Esophagus muscularis mucosa (tissue), 4 donors: ENCODE data around the gene ZNF362. TPM values are rescaled to one million over a fixed set of nuclear protein-coding genes. Genes with fewer than 3 reads are reported as not detected.

Source experiments
- DNase-seq: peaks from one replicate; pipeline ENCODE4 v3.0.0-alpha.2; 2017; ENCODE audit errors: extremely low spot score
- H3K27ac ChIP-seq, 4 donors: fragments of 200-600 bp; sonication (generic); replicated peaks in 1 of 4; 1 replicate in 3 of 4; 2 replicates in 1 of 4; pipeline ENCODE4 v1.5.1; 2016 to 2019; ENCODE audit warnings: mild to moderate bottlenecking in 1 of 4
- H3K27me3 ChIP-seq, 4 donors: fragments of 200-600 bp; sonication (generic); one replicate each; pipeline versions ENCODE4 v1.5.1 to v1.6.0; 2016 to 2019
- H3K36me3 ChIP-seq, 4 donors: fragments of 200-600 bp; sonication (generic); one replicate each; pipeline ENCODE4 v1.5.1; 2016 to 2019
- H3K4me1 ChIP-seq, 4 donors: fragments of 200-600 bp; sonication (generic); one replicate each; pipeline ENCODE4 v1.5.1; 2016 to 2019
- H3K4me3 ChIP-seq, 4 donors: fragments of 200-600 bp; sonication (generic); 1 replicate in 2 of 4; 2 replicates in 2 of 4; pipeline ENCODE4 v1.5.1; 2016 to 2019; ENCODE audit warnings: mild to moderate bottlenecking in 4 of 4, moderate library complexity in 1 of 4
- H3K9me3 ChIP-seq, 4 donors: fragments of 200-600 bp; sonication (generic); 1 replicate in 3 of 4; 2 replicates in 1 of 4; pipeline ENCODE4 v1.5.1; 2016 to 2019
- CTCF ChIP-seq, 3 experiments: fragments of 200-600 bp in 2 of 3; fragments of 450-650 bp in 1 of 3; sonication (generic) in 2 of 3; IDR thresholded peaks; one replicate each; pipeline ENCODE4 v1.5.1; 2017 to 2019; ENCODE audit warnings: antibody characterized with exemption in 3 of 3, mild to moderate bottlenecking in 2 of 3, moderate library complexity in 1 of 3
- EP300 ChIP-seq: sonication (generic); formaldehyde crosslinking; IDR thresholded peaks from one replicate; pipeline ENCODE4 v1.6.1; 2017; ENCODE audit warnings: antibody characterized with exemption
- POLR2A ChIP-seq: fragments of 450-650 bp; IDR thresholded peaks from one replicate; pipeline ENCODE4 v1.6.1; 2017; ENCODE audit warnings: antibody characterized with exemption, moderate library complexity, mild to moderate bottlenecking, low read depth
- POLR2AphosphoS5 ChIP-seq, 2 donors: sonication (generic); formaldehyde crosslinking; IDR thresholded peaks; one replicate each; pipeline ENCODE4 v1.6.1; 2017; ENCODE audit warnings: antibody characterized with exemption in 2 of 2
- WGBS: methylation state at CpG from one replicate; pipeline ENCODE4 v1.1.5; 2018; 5-methylcytosine and 5-hydroxymethylcytosine counted together
- intact Hi-C: fragments of 100-400 bp; cut with DNase I; formaldehyde crosslinking; loops from one replicate; pipeline ENCODE4 v1.15.1; 2023
- total RNA-seq, 4 donors: library from RNA; depleted of rRNA; stranded (reverse); fragments of >200 nt; gene quantifications; one replicate each; pipeline versions ENCODE4 v1.1.0 to v1.2.1, GENCODE V29; 2016

Gene ZNF362
- total RNA-seq, 4 donors from 2014 or later, result 17.2 to 35.3 (median 25.1) TPM

- intact Hi-C loops, result no loop called here
- H3K4me1 ChIP-seq, result peaks cover 63 to 87% (median 79%) of the 10 kb centered on the region in 4 donors
- H3K27me3 ChIP-seq, result no peaks in the 10 kb centered on the region
- H3K4me3 ChIP-seq, result no peak overlapping the region
- no peak for DNase-seq
- TF ChIP-seq CTCF (IDR thresholded peaks at IDR 0.05), result no peak
- TF ChIP-seq EP300, result no peak
- 75% methylated on average over 7 of the region's 7 CpGs for WGBS
- no peaks in the 10 kb centered on the region for H3K9me3 ChIP-seq
- no peak overlapping the region for H3K27ac ChIP-seq
- H3K36me3 ChIP-seq, result peaks cover 0 to 10% (median 6%) of the 10 kb centered on the region in 4 donors
Measured at GRCh38 chr1:33261344-33261743, 5.1 kb downstream of the ZNF362 start.

- H3K4me3 ChIP-seq, result no peak overlapping the region
- peaks cover 0 to 11% (median 6%) of the 10 kb centered on the region in 4 donors for H3K36me3 ChIP-seq
- H3K27me3 ChIP-seq, result no peaks in the 10 kb centered on the region
- H3K4me1 ChIP-seq, result peaks cover 50 to 92% (median 81%) of the 10 kb centered on the region in 4 donors
- DNase-seq, result no peak
- no peaks in the 10 kb centered on the region for H3K9me3 ChIP-seq
- WGBS, result 87% methylated on average over 4 of the region's 5 CpGs
- no peak for TF ChIP-seq POLR2AphosphoS5 (IDR thresholded peaks at IDR 0.05)
- intact Hi-C loops, result no loop called here
- H3K27ac ChIP-seq, result peak overlapping the region in 1 of 4 donors; percentile 23
Measured at GRCh38 chr1:33263890-33264504, 7.7 kb downstream of the ZNF362 start.

GRCh38 chr1:33265780-33266605 is 9.7 kb downstream of the ZNF362 start:
- H3K27ac ChIP-seq, result no peak overlapping the region
- H3K27me3 ChIP-seq, result no peaks in the 10 kb centered on the region
- DNase-seq, result no peak
- intact Hi-C loops, result no loop called here
- H3K4me1 ChIP-seq, result peaks cover 56 to 92% (median 75%) of the 10 kb centered on the region in 4 donors
- TF ChIP-seq POLR2A (no peak), POLR2AphosphoS5 (IDR thresholded peaks at IDR 0.05) (no peak), EP300 (no peak), CTCF (IDR thresholded peaks at IDR 0.05) (no peak)
- no peak overlapping the region for H3K4me3 ChIP-seq
- peaks cover 0 to 29% (median 13%) of the 10 kb centered on the region in 4 donors for H3K36me3 ChIP-seq
- no peaks in the 10 kb centered on the region for H3K9me3 ChIP-seq
- WGBS, result 81% methylated on average over 10 of the region's 10 CpGs

GRCh38 chr1:33266766-33267165 is 10.5 kb downstream of the ZNF362 start:
- Histone ChIP-seq H3K4me3 (no peak overlapping the region), H3K4me1 (peaks cover 53 to 89% (median 73%) of the 10 kb centered on the region in 4 donors), H3K9me3 (no peaks in the 10 kb centered on the region), H3K27me3 (no peaks in the 10 kb centered on the region), H3K27ac (no peak overlapping the region), H3K36me3 (peaks cover 0 to 33% (median 16%) of the 10 kb centered on the region in 4 donors)
- WGBS, result 87% methylated on average over 4 of the region's 6 CpGs
- intact Hi-C loops, result no loop called here
- TF ChIP-seq EP300, result no peak
- no peak for TF ChIP-seq POLR2A
- no peak for TF ChIP-seq POLR2AphosphoS5 (IDR thresholded peaks at IDR 0.05)
- TF ChIP-seq CTCF (IDR thresholded peaks at IDR 0.05), result no peak
- DNase-seq, result no peak

- H3K27ac ChIP-seq, result peak overlapping the region; percentile 44 to 71 (median 59)
Measured at GRCh38 chr1:33267468-33268205, 11.3 kb downstream of the ZNF362 start.

More at GRCh38 chr1:33267468-33268205, 11.3 kb downstream of the ZNF362 start:
- Histone ChIP-seq H3K36me3 (peaks cover 0 to 32% (median 14%) of the 10 kb centered on the region in 4 donors), H3K27me3 (no peaks in the 10 kb centered on the region), H3K4me3 (no peak overlapping the region), H3K9me3 (no peaks in the 10 kb centered on the region), H3K4me1 (peaks cover 54 to 90% (median 72%) of the 10 kb centered on the region in 4 donors)
- WGBS, result 80% methylated on average over 5 of the region's 5 CpGs
- TF ChIP-seq EP300, result no peak
- no peak for TF ChIP-seq POLR2A
- no peak for TF ChIP-seq CTCF (IDR thresholded peaks at IDR 0.05)
- no peak for TF ChIP-seq POLR2AphosphoS5 (IDR thresholded peaks at IDR 0.05)
- intact Hi-C loops, result no loop called here
- DNase-seq, result no peak
